Fibroblast of skin of scalp (primary cell): ENCODE results near the gene BCL2.
"Not testable (repeated sequence)": the region's sequence is repeated elsewhere in the genome, so short reads cannot be mapped to it uniquely, and the experiment has no call there.

Source experiments
- DNase-seq: peaks from one replicate; pipeline ENCODE4 v3.0.0-alpha.2; 2013

The BCL2 gene

DNA sequence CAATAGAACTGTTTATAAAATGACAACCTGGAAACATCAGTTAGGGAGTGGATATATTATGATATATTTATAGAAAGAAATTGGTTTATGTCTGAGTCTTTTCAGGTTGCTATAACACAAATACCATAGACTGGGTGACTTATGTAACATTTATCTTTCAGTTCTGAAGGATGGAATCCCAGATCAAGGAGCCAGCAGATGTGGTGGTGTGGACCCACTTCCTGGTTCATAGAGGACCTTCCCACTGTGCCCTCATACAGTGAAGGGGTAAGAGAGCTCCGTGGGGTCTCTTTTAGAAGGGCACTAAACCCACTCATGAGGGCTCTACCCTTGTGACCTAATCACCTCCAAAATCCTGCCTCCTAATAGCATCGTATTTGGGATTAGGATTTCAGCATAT is 86.7 kb downstream of the BCL2 start:
- DNase-seq = no peak

DNA sequence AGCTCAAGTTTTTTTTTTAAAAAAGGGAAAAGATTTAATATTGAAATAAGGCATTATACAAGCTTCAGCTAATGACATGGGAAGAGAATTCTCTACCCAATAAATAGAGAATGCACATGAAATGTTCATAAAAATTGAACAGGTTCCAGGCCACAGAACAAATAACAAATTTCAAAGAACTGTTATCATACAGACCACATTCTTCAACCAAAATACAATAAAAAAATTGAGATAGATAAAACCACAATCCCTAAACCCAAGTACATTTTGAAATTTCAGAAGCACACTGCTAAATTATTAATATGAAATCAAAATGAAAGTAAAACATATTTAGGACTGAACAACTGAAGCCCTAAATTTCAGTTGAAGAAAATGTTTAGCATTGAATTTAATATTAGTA is 89.6 kb downstream of the BCL2 start:
- DNase-seq = no peak

DNA sequence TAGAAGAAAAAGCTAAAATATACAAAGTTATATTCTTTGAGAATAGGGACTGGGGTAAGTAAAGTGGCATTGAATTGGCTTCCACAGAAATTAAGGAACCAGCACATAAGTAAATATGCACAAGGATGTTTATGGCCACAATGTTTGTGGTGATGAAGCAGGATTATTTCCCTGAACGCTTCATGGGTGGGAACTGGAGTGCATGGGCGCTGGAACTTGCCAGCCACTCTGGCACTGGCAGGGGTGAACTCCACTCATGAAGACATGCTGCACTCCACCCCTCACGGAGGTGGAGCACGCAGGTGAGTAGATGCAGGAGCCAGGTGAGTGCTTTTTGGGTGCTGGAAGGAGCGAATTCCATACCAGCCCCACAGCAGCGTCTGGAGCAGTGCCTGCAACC is 94.1 kb downstream of the BCL2 start:
- no peak for DNase-seq

DNA sequence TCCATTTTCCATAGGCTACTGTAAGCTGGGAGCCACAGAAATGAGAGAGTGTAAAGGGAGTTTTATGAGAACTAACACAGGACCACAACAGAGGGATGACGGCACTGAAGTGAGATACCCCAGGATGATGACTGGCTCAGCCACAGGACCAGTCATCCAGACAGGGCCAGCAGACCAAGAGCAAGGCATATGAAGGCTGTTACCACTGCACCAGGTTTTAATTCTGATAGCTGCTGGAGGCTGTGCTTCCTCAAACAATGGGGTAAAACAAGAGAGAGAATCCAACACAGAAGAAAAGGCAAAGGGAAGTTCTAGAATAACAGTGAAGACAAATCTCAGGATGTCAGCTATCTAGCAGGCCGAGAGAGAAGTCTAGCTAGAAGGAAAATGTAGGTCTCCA is 94.9 kb downstream of the BCL2 start:
- DNase-seq = no peak

DNA sequence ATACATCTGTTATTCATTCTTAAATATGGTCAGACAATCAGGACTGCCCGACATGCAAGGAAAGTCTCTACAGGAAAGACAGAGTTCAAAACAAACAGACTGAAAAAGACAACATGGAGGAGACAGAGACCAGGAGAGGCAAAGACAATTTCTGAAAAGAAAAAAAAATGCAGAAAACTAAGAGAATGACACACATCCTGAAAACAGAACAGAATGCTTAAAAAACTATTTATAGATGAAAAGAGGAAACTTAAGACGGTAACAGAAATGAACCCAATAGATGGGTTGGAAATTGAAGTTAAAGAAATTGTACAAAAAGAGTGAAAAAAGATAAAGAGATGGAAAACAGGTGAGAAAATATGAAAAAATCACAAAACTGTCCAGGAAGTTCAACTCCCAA is 95.7 kb downstream of the BCL2 start:
- no peak for DNase-seq

DNA sequence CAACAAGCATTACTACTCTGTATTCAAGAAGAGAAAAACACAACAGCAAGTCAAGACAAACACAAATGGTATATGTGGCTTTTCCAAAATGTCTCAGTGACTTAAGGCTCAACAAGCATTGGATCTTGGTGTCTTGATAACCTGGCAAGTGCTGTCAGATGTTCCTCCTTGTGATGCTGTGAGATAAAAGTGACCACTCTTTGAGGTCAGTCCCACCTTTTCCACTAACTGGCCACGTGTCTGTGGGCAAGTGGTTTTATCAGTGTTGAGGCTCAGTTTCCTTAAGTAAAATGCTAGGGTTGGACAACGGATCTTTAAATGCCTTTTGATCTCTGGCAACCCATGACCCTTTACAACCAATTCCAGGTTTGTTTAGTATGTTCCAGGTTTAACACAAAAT is 98.7 kb downstream of the BCL2 start:
- no peak for DNase-seq

DNA sequence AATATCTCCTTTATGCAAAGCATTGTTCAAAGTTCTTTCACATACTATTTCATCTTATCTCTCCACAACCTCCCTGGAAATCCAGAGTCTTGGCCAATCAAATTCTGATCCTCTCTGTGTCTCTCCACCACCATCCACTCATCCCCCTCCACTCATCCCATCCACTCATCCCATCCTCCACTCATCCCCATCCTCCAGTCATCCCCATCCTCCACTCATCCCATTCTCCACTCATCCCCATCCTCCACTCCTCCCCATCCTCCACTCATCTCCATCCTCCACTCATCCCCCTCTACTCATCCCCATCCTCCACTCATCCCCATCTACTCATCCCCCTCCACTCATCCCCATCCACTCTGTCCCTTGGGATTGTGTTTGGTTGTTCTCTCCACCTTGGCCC is 101.1 kb downstream of the BCL2 start:
- no peak for DNase-seq

DNA sequence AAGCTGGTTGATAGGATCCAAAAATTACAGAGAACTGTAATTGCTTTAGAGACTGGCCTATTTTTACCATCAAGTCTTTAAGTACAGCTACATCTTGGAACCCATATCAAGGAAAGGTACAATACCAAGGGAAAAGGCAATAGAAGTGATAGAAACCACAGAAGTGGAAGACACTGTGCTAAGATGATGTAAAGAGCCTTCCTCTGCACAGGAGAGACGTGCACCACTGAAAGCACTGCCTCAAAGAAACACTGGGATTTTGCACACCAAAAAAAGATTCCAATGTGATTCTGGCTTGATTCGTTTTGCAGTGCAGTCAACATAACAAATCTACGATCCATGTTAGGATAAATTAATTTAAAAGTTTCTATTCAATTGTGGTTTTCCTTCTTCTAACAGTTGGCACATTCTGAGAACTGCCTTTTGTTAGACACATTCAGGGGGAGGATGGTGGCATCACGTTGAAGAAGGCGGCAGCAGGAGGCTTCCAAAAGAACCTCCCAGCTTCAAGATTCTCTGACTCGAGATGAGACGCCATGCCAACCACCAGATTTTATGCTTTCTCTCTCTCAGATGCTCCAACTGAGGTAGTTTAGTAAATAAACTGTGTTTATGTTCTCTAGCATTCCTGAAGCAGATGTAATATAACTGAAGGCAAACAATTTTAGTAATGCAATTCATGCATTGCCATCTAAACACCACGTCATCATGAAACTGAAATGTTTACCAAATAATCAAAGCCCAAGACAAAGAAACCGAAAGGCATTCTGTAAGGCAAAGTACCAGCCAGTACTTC is 102.9 kb downstream of the BCL2 start:
- DNase-seq = no peak

DNA sequence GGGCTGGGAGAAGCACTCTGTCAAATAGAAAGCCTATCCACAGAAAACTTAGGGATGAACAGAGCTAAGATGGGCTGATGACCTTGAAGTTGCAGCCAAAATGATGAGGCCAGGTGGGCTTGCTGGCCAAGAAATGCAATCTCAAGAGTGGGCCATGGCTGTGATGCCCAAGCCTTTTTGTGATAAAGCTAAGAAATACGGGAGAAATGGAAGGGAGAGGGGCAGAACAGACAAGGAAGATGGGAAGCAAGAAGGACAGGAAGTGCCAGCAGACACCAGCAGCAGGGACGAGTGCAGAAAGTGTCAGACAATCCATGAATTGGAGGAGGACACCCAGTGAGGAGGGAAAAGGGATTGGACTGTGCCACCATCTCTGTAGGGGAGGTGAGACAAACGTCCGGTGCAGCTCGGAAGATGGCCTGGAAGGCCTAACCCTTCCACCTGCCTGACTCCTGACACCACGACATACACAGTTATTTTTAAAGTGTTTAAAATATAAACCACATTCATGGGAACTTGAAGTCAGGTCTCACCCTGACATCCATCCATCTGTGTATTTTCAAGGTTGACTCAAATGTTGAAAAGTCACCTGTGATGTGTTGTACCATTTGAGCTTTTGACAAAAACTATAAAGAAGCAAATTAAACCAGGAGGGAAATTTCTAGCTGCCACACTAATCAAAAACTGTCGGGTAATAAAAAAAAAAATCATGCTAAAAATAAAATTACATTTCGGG is 105.5 kb downstream of the BCL2 start:
- DNase-seq = no peak

DNA sequence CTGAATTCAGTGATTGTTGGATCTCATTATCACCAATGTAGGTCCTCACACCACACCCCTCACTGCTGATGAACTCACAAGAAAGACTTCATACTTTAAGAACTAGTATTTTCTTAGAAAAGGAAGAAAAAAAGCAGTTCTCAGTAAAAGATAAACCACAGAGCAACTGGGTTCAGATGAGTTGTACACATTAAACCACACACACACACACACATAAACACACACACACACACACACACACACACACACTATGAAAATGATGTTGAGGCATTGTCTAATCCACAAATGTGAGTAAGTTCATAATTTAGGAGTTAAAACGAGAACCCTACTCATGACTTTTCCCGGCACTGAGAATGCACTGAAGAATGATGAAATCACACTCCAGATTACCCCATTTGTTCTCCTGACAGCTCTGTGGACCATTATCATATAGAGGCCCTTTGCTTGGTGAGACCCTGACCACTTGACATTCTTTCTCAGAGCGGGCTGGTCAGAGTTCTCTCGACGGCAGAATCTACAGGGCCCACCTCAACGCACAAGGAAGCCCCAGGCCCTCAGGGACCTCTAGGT is 106.2 kb downstream of the BCL2 start:
- DNase-seq = peak; percentile 59

DNA sequence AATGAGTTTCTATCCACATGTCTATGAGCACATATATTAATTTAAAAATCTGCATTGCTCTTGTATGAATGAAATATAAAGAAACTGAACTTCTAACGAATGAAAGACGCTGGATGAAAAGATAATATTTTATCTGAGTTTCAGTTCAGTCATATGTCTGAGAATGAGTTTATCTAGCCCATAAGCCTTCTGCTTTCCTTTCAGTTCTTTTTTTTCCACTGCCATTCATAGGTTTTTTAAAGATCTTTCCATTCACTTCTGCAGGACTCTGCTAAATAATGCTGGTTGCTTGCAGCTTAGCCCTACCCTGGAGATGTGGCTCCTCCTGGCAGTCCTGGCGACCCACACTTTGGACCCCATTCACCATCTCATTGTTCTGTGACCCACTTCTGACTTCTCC is 109.0 kb downstream of the BCL2 start:
- no peak for DNase-seq

DNA sequence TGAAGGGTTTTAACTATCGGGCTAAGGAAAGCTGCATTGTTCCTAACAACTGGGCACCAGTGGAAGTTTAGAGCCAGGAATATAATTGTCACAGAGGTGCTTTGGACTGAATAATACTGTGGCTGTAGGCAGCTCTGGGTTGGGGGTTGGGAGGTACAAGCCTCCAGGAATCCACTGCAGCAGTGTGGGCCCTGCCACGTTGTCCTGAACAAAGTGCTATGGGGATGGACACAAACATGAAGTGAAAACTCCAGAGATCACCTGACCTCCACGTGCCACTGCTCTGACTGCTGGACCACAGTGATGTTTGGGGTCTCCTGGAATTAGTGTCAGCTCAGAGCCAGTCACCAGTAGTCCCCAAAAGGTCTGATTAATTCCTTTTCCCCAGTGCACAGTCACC is 110.9 kb downstream of the BCL2 start:
- DNase-seq = no peak

DNA sequence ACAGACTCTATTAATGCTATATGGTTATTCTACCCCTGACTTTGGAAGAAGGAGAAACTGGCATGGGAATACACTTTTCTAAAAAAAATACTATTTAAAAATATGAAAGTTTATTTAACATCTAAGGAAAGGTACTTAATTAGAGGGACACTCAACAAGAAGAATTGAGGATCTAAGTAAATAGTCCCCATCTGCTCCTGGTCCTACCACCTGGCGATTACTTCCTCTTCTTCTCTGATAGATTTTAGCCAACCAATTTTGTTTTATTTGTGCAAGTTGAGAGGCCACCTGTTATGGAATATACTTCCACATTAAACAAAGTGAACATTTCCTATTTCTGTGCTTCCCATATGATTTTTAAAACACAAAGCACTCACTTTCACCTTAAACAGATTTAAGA is 111.7 kb downstream of the BCL2 start:
- no peak for DNase-seq

DNA sequence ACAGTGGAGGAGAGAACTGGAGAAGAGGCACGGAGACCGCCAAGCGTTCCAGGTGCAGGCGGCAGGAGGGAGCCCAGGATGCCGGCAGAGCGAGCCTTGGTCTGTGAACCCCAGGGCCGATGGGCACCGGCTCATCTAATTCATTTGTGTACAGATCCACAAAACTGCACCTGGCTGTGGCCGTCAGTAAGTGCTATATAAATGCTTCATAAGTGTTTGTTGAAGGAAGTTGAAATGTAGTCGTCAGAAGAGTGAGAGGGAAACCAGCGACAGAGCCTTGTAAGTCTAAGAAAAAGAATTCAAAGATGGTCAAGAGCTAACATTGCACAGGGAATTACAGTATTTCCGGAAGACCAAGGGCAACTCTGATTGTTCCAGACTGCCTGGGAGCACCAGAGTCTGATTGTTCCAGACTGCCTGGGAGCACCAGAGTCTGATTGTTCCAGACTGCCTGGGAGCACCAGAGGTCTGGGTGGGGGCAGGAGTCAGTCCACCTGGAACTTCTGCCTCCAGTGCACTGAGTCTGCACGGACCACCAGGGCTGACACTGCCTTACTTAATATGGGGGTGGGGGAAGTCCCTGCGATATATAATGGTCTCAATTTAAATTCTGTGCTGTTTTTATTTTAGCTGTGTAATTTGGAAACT is 112.3 kb downstream of the BCL2 start:
- DNase-seq = no peak

DNA sequence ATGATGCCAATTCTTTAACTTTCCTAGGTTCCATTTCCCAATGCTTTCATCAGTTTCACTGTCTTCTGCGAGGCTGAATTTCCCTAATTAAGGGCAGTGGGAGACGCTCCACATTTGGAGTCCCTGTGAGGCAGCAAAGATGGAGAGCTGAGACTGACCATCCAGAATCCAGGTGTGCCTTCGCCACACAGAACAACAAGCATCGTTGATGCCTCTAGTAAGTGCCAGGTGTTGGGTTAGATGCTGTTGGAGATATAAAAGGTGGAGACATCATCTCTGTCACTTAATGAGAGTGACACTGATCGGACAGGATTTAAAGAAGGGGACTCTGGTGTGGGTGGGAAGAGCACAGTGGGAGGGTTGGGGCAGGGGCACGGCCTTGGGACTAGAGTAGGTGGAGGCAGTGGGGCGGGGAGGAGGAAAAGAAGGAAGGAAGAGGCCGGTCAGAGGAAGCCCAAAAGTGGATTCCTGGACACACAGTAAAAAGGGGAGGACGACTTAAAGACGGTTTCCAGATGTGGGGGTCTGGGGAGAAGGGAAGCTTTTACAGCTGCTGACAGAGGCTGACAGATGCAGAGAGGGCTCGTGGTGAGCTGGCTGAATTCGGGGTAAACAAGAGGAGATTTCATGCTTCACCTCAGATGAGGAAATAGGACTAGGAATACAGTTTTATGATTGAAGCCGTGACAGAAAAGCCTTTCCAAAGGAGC is 113.0 kb downstream of the BCL2 start:
- DNase-seq = no peak

DNA sequence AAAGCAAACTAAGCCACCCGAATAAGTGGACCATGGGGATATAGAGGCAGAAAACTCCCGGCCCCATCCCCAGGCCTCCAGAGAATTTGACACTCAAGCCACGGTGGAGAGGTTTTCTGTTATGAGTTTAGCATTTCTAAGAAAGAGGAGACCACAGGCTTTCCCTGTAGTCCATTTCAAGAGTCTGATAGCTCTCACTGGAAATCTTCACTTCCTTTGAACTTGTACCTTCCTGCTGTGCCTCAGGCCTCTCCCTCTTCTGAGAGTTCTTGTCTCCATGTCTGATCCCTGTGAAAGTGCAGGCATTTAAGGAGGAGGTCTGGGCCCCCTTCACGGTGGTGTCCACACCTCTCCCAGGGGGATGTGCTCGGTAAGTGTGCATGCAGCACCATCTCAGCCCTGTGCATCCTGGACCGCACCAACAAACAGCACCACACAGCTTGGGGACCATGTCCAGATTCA is 113.7 kb downstream of the BCL2 start:
- no peak for DNase-seq

DNA sequence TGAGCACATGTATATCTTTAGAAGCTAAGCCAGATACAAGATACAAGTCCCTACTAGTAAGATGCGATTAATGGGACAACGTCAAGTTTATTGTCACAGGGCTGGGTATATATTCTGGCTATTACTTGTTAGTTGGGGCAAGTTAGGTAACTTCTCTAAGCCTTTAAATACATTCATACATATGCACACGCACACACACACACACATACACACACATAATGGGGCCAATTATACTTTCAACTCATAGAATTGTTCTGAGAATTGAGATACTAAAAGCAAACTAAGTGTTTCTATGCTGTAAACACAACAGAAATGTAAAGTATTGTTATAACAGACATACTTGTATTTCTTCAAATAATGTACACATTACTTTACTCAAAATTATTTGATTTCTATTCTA is 116.1 kb downstream of the BCL2 start:
- DNase-seq = no peak

DNA sequence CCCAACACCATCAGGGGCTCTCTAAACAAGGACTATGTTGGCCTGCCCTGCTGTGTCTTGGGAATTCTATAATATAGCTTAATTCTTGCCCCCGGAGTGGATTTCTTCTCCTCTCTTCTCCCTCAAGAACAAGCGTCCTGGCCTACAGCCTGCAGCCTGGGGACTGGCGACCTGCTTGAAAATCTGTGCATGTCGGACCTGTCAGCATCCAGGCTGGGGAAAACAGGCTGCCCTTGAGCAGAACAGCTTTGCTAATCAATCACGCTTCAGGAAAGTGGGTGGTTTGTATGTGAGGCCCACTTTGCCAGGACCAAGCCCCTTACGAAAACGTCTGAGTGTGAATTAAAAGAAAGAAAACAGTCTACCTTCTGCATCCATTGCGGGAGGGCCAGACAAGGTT is 116.7 kb downstream of the BCL2 start:
- DNase-seq = no peak

DNA sequence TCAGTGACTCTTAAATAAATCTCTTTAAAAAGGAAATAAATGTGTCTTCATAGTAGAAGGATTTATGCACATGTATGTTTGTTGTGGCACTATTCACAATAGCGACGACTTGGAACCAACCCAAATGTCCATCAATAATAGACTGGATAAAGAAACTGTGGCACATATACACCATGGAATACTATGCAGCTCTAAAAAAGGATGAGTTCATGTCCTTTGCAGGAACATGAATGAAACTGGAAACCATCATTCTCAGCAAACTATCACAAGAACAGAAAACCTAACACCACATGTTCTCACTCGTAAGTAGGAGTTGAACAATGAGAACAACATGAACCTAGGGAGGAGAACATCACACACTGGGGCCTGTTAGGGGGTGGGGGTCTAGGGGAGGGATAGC is 118.1 kb downstream of the BCL2 start:
- DNase-seq = not testable (repeated sequence)

DNA sequence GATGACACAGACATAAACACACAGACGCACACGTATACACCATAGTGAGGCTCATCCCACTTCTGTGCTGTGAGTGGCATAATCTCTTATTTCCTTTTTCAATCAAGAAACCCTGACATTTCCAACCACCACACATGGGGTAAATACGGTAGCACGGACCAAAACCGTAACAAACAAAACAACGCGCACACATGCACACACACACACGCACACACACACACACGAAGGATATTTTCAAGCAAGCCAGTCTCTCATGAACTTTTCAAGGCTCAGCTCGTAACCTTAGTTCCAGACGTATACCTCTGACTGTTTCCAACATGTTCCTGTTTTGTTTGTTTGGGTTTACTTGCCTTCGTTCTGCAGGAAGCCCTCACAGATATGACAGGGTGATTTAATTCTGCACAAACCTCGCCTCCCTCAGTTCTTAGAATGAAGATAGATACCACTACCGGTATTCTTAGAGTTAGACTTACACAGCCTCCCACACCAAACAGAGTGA is 119.8 kb downstream of the BCL2 start:
- no peak for DNase-seq

DNA sequence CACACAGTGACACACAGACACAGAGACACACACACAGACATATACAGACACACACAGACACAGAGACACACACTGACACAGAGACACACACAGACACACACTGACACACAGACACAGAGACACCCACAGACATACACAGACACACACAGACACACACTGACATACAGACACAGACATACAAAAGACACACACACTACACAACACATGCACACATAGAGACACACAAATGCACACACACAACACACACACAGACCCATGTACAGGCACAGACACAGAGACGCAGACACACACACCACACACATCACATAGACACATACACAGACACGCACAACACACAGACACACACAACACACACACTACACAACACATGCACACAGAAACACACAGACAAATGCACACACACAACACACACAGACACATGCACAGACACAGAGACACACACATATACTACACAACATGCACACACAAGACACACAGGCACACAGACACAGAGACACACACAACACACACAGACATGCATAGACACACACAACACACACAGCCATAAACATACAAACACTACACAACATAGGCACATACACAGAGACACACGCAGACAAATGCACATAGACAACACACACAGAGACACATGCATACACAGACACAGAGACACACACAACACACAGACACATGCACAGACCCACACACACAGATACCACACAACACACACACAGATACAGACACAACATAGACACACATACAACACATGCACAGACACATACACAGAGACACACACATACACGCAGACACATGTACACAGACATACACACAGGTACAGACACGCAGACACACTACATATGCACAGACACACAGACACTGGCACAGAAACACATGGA is 120.5 kb downstream of the BCL2 start:
- DNase-seq = no peak
